Progenitor cell of endocrine pancreas (in vitro differentiated cells): ENCODE data around the gene SEMA3A. TPM values are rescaled to one million over a fixed set of nuclear protein-coding genes. Genes with fewer than 3 reads are reported as not detected.
"Not testable (repeated sequence)": the region's sequence is repeated elsewhere in the genome, so short reads cannot be mapped to it uniquely, and the experiment has no call there.

Experiments used
- DNase-seq: peaks from one replicate; pipeline ENCODE4 v3.0.0; 2021; ENCODE audit warnings: low spot score; ENCODE audit not compliant: unreplicated experiment
- H3K27ac Mint-ChIP-seq: 2 replicates; pipeline ENCODE4 v1.8.0; 2021; ENCODE audit warnings: mild to moderate bottlenecking, moderate library complexity, mixed read lengths
- H3K27me3 Mint-ChIP-seq: 2 replicates; pipeline ENCODE4 v1.8.0; 2021; ENCODE audit warnings: mixed read lengths
- H3K36me3 Mint-ChIP-seq: 2 replicates; pipeline ENCODE4 v1.8.0; 2022; ENCODE audit warnings: mixed read lengths; ENCODE audit not compliant: insufficient read depth
- H3K4me1 Mint-ChIP-seq: 2 replicates; pipeline ENCODE4 v1.8.0; 2021; ENCODE audit warnings: low read depth, mixed read lengths
- H3K4me3 Mint-ChIP-seq: 2 replicates; pipeline ENCODE4 v1.8.0; 2021; ENCODE audit warnings: low read depth, mild to moderate bottlenecking, moderate library complexity, mixed read lengths
- H3K9me3 Mint-ChIP-seq: 2 replicates; pipeline ENCODE4 v1.8.0; 2021; ENCODE audit warnings: low read depth, mixed read lengths
- CTCF ChIP-seq: fragments of 200-600 bp; sonication (generic); IDR thresholded peaks from one replicate; pipeline ENCODE4 v1.5.0; 2021; ENCODE audit warnings: antibody characterized with exemption, mild to moderate bottlenecking; ENCODE audit not compliant: unreplicated experiment
- long read RNA-seq: library from polyadenylated mRNA; unstranded; transcript quantifications from one replicate; pipeline ENCODE4 v2.0.0, GENCODE V29; 2020
- total RNA-seq: library from RNA; stranded (reverse); gene quantifications from 2 replicates; pipeline ENCODE4 v1.2.1, GENCODE V29; 2021

The SEMA3A gene
- 12.4 and 19.6 TPM in 2 replicates for total RNA-seq
- long read RNA-seq, full-length matches to known transcripts = 37 of 80 reads
- long read RNA-seq, partial matches to known transcripts = 9 of 80 reads
- long read RNA-seq, other reads (novel, unspliced or antisense) = 34 of 80 reads

- H3K4me3 Mint-ChIP-seq = peak within 1 kb of the TSS; percentile 85
- H3K36me3 Mint-ChIP-seq = no peaks in the 10 kb centered on the region
- H3K27me3 Mint-ChIP-seq = peaks cover 36% of the 10 kb centered on the region
- DNase-seq = no peak
- H3K4me1 Mint-ChIP-seq = peaks cover 28% of the 10 kb centered on the region
- no peak for TF ChIP-seq CTCF
- H3K27ac Mint-ChIP-seq = peak within 1 kb of the TSS; percentile 78
- no peaks in the 10 kb centered on the region for H3K9me3 Mint-ChIP-seq
Measured at GRCh38 chr7:84194484-84195271, at the start of gene SEMA3A. Gene SEMA3A, minus strand, starts transcription at chr7:84194789. Its CDS starts 203 bp downstream, at chr7:84194586.

GRCh38 chr7:84243037-84243436 is 48.4 kb upstream of the SEMA3A start:
- H3K27me3 Mint-ChIP-seq, H3K4me1 Mint-ChIP-seq, DNase-seq, H3K4me3 Mint-ChIP-seq, H3K36me3 Mint-ChIP-seq, H3K27ac Mint-ChIP-seq: not testable (repeated sequence)
- H3K9me3 Mint-ChIP-seq = peaks cover 45% of the 10 kb centered on the region

- H3K4me1 Mint-ChIP-seq = no peaks in the 10 kb centered on the region
- no peaks in the 10 kb centered on the region for H3K27me3 Mint-ChIP-seq
- H3K27ac Mint-ChIP-seq = no peak overlapping the region
- H3K9me3 Mint-ChIP-seq = peaks cover 31% of the 10 kb centered on the region
- H3K36me3 Mint-ChIP-seq = peaks cover 3% of the 10 kb centered on the region
- no peak for TF ChIP-seq CTCF
- H3K4me3 Mint-ChIP-seq = no peak overlapping the region
- no peak for DNase-seq
Measured at GRCh38 chr7:84238596-84238995, 44.0 kb upstream of the SEMA3A start.

GRCh38 chr7:84237533-84238173 is 43.1 kb upstream of the SEMA3A start:
- DNase-seq = no peak
- peaks cover 3% of the 10 kb centered on the region for H3K36me3 Mint-ChIP-seq
- H3K27me3 Mint-ChIP-seq = no peaks in the 10 kb centered on the region
- H3K27ac Mint-ChIP-seq = no peak overlapping the region
- TF ChIP-seq CTCF = no peak
- H3K9me3 Mint-ChIP-seq = peaks cover 21% of the 10 kb centered on the region
- H3K4me3 Mint-ChIP-seq = no peak overlapping the region
- H3K4me1 Mint-ChIP-seq = no peaks in the 10 kb centered on the region

GRCh38 chr7:84236398-84236797 is 41.8 kb upstream of the SEMA3A start:
- no peak overlapping the region for H3K27ac Mint-ChIP-seq
- DNase-seq = no peak

More at GRCh38 chr7:84236398-84236797, 41.8 kb upstream of the SEMA3A start:
- no peak overlapping the region for H3K4me3 Mint-ChIP-seq
- H3K36me3 Mint-ChIP-seq = peaks cover 2% of the 10 kb centered on the region
- no peaks in the 10 kb centered on the region for H3K27me3 Mint-ChIP-seq
- no peak for TF ChIP-seq CTCF
- H3K9me3 Mint-ChIP-seq = peaks cover 9% of the 10 kb centered on the region
- H3K4me1 Mint-ChIP-seq = no peaks in the 10 kb centered on the region
